GM12891 (cell line): ENCODE results near the gene MSH3.

ENCODE experiments used
- DNase-seq: peaks from one replicate; pipeline ENCODE4 v3.0.0; 2011; ENCODE audit warnings: low spot score; ENCODE audit not compliant: insufficient read length
- FAIRE-seq: peaks from 2 replicates; lab custom pipeline; 2011; peaks lifted over from hg19 to GRCh38; lab: Jason Lieb, UNC
- PAX5 ChIP-seq: IDR thresholded peaks from 2 replicates; pipeline ENCODE4 v1.6.1; 2011; ENCODE audit warnings: low read length, moderate library complexity, mild to moderate bottlenecking; ENCODE audit not compliant: insufficient read depth, severe bottlenecking
- POLR2A ChIP-seq: IDR thresholded peaks from 2 replicates; pipeline ENCODE4 v1.6.1; 2011; ENCODE audit warnings: low read depth, low read length, control low read depth
- POLR2AphosphoS5 ChIP-seq: IDR thresholded peaks from 2 replicates; pipeline ENCODE4 v1.6.1; 2011; ENCODE audit warnings: low read depth, low read length, control low read depth
- POU2F2 ChIP-seq: IDR thresholded peaks from 2 replicates; pipeline ENCODE4 v1.6.1; 2011; ENCODE audit warnings: low read depth, mild to moderate bottlenecking, control low read depth, low read length, moderate library complexity
- SPI1 ChIP-seq: IDR thresholded peaks from 2 replicates; pipeline ENCODE4 v1.6.1; 2011; ENCODE audit warnings: low read depth, low read length, control low read depth
- TAF1 ChIP-seq: IDR thresholded peaks from 2 replicates; pipeline ENCODE4 v1.6.1; 2011; ENCODE audit warnings: low read depth, low read length, control low read depth

The MSH3 gene

GRCh38 chr5:80863708-80864107 is 209.3 kb downstream of the MSH3 start:
- TF ChIP-seq POU2F2 (no peak), SPI1 (no peak), POLR2AphosphoS5 (no peak), TAF1 (no peak), POLR2A (no peak), PAX5 (no peak)
- FAIRE-seq: no peak
- no peak for DNase-seq

- no peak for FAIRE-seq
- 0 out of 2 replicates have a peak, but pooled peaks have one; percentile 20 for TF ChIP-seq POU2F2
- TF ChIP-seq POLR2A: no peak
- no peak for DNase-seq
These were observed 209.7 kb downstream of the MSH3 start for GRCh38 chr5:80864109-80864508.

GRCh38 chr5:80864706-80865435 is 210.4 kb downstream of the MSH3 start:
- FAIRE-seq: no peak
- no peak for TF ChIP-seq PAX5
- no peak for TF ChIP-seq TAF1
- no peak for TF ChIP-seq SPI1
- TF ChIP-seq POLR2AphosphoS5: no peak
- no peak for TF ChIP-seq POLR2A
- no peak for DNase-seq

- TF ChIP-seq PAX5: no peak
- no peak for TF ChIP-seq POLR2AphosphoS5
- TF ChIP-seq POLR2A: no peak
- TF ChIP-seq POU2F2: no peak
- no peak for TF ChIP-seq SPI1
- TF ChIP-seq TAF1: no peak
- no peak for DNase-seq
- FAIRE-seq: no peak
These were observed 211.1 kb downstream of the MSH3 start for GRCh38 chr5:80865551-80865950.

GRCh38 chr5:80866371-80866770 is 211.9 kb downstream of the MSH3 start:
- no peak for DNase-seq
- peak; percentile 43 for FAIRE-seq
- TF ChIP-seq POLR2A (no peak), PAX5 (no peak), POLR2AphosphoS5 (no peak), TAF1 (no peak), SPI1 (no peak), POU2F2 (no peak)

- TF ChIP-seq SPI1: no peak
- no peak for TF ChIP-seq POLR2AphosphoS5
- no peak for TF ChIP-seq TAF1
- TF ChIP-seq POLR2A: no peak
- no peak for TF ChIP-seq PAX5
- no peak for TF ChIP-seq POU2F2
- FAIRE-seq (no peak), DNase-seq (no peak)
These were observed 212.8 kb downstream of the MSH3 start for GRCh38 chr5:80867233-80867632.

GRCh38 chr5:80870442-80870841 is 216.0 kb downstream of the MSH3 start:
- no peak for FAIRE-seq
- TF ChIP-seq TAF1 (no peak), POLR2AphosphoS5 (no peak), POU2F2 (no peak), PAX5 (no peak), POLR2A (no peak), SPI1 (no peak)
- DNase-seq: no peak

GRCh38 chr5:80871541-80871961 is 217.1 kb downstream of the MSH3 start:
- no peak for TF ChIP-seq TAF1
- no peak for TF ChIP-seq POU2F2
- no peak for TF ChIP-seq POLR2AphosphoS5
- no peak for TF ChIP-seq SPI1
- TF ChIP-seq POLR2A: no peak
- DNase-seq (no peak), FAIRE-seq (no peak)

- TF ChIP-seq POLR2A (no peak), TAF1 (no peak), PAX5 (no peak), POU2F2 (no peak), POLR2AphosphoS5 (no peak), SPI1 (no peak)
- FAIRE-seq (no peak), DNase-seq (no peak)
These were observed 219.7 kb downstream of the MSH3 start for GRCh38 chr5:80874162-80874561.

- DNase-seq: no peak
- no peak for TF ChIP-seq POLR2AphosphoS5
- no peak for TF ChIP-seq TAF1
- FAIRE-seq: no peak
These were observed 223.1 kb downstream of the MSH3 start for GRCh38 chr5:80877592-80877991.
